Muscle of arm (tissue), 12 donors: ENCODE results near the gene TMEM39B. TPM values are rescaled to one million over a fixed set of nuclear protein-coding genes. Genes with fewer than 3 reads are reported as not detected.
"Not testable (repeated sequence)": the region's sequence is repeated elsewhere in the genome, so short reads cannot be mapped to it uniquely, and the experiment has no call there.

Source experiments
- DNase-seq: peaks from one replicate; pipeline ENCODE4 v3.0.0-alpha.2; 2013
- polyA plus RNA-seq, 12 donors: library from polyadenylated mRNA; unstranded; fragments of 120-200 nt; gene quantifications; one replicate each; pipeline ENCODE4 v1.2.1, GENCODE V29; 2013; ENCODE audit not compliant: insufficient read length in 12 of 12

TMEM39B gene
- polyA plus RNA-seq, 12 donors = 7.2 to 21.3 (median 14.0) TPM; not detected in 1

GRCh38 chr1:32065613-32066488 is 6.9 kb upstream of the TMEM39B start:
- DNase-seq = not testable (repeated sequence)

- peak; percentile 64 for DNase-seq
Measured at GRCh38 chr1:32066489-32066873, 6.3 kb upstream of the TMEM39B start.

GRCh38 chr1:32068957-32069588 is 3.7 kb upstream of the TMEM39B start:
- DNase-seq = no peak

GRCh38 chr1:32071758-32072621 is 749 bp upstream of the TMEM39B start:
- DNase-seq = no peak

GRCh38 chr1:32073299-32074229 is 825 bp downstream of the TMEM39B start:
- DNase-seq = no peak

- no peak for DNase-seq
Measured at GRCh38 chr1:32074841-32075240, 2.1 kb downstream of the TMEM39B start.

GRCh38 chr1:32077451-32077850 is 4.7 kb downstream of the TMEM39B start:
- DNase-seq = no peak

- no peak for DNase-seq
Measured at GRCh38 chr1:32082022-32082421, 9.3 kb downstream of the TMEM39B start.

GRCh38 chr1:32086381-32086780 is 13.6 kb downstream of the TMEM39B start:
- not testable (repeated sequence) for DNase-seq

- DNase-seq = no peak
Measured at GRCh38 chr1:32091176-32091575, 18.4 kb downstream of the TMEM39B start.

- DNase-seq = no peak
Measured at GRCh38 chr1:32091591-32091990, 18.9 kb downstream of the TMEM39B start.

GRCh38 chr1:32094746-32095521 is 22.2 kb downstream of the TMEM39B start:
- no peak for DNase-seq

GRCh38 chr1:32099426-32099825 is 26.7 kb downstream of the TMEM39B start:
- DNase-seq = no peak

GRCh38 chr1:32100359-32100758 is 27.6 kb downstream of the TMEM39B start:
- peak; percentile 21 for DNase-seq

- DNase-seq = no peak
Measured at GRCh38 chr1:32100807-32101708, 28.3 kb downstream of the TMEM39B start.

GRCh38 chr1:32104127-32104526 is 31.4 kb downstream of the TMEM39B start:
- no peak for DNase-seq

GRCh38 chr1:32105338-32105737 is 32.6 kb downstream of the TMEM39B start:
- no peak for DNase-seq

GRCh38 chr1:32106663-32107275 is 34.0 kb downstream of the TMEM39B start:
- no peak for DNase-seq
